OCI-M2 (cell line): ENCODE results near the gene NFIA.
"Not testable (repeated sequence)": the region's sequence is repeated elsewhere in the genome, so short reads cannot be mapped to it uniquely, and the experiment has no call there.

ENCODE experiments used
- DNase-seq: peaks from one replicate; lab custom pipeline; 2025; ENCODE audit not compliant: unreplicated experiment; lab: John Stamatoyannopoulos, UW

NFIA gene

DNA sequence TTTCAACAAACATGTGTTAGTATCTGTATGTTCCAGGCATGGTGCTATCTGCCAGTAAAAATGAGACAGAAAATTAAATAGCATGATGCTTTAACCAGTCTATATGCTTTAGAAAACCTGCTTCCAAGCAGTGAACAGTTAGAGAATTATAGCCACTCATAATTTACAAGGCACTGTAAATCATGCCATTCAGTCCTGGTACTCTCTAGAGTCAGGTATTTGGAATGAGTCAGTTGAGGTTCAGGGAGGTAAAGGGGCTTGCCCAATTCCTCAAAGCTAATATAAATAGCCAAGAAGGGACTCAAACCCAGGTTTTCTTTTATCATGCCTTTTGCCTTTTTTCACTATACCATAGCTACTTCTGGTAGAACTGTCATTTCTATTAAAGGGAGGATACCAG is 184.4 kb downstream of the NFIA start:
- no peak for DNase-seq

- no peak for DNase-seq
Observed at GRCh38 chr1:61268546-61269240, 186.3 kb downstream of the NFIA start.

DNA sequence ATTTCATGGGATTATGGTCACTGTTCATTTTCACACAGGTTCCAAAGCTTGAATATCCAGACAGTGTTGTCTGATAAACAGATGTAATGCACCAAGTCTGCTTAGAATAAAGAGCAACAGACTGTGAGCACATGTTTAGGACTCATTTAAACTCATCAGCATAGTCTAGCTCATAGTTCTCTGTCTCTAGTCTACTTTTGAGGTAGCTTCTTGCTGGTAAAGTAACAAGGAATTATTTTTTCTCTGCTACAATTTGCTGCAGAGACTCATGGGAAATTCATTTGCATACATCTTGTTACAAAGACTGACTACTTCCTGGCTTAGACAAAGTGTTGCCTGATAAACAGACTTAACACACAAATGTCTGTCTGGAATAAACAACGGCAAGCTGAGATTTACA is 187.2 kb downstream of the NFIA start:
- DNase-seq = no peak

DNA sequence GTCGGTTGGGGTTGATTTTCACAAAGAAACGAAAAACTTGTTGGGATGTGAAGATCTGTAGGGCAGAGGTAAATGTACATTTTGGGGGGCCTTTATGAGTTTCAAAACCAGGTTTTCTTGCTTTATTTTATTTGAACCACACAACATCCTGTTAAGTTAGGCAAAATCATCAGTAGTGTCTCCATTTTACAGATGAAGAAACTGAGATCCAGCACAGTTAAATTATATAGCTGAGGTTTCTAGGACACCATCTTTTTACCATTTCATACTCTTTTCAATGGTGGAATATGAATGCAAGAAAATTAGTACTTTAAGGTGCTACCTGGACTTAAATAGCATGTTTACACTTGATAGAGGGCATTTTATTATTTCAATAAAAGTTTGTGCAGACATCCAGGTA is 187.7 kb downstream of the NFIA start:
- no peak for DNase-seq

- DNase-seq = no peak
Observed at GRCh38 chr1:61270761-61271411, 188.5 kb downstream of the NFIA start.

GRCh38 chr1:61271412-61271789 is 189.0 kb downstream of the NFIA start:
- DNase-seq = peak; percentile 32

DNA sequence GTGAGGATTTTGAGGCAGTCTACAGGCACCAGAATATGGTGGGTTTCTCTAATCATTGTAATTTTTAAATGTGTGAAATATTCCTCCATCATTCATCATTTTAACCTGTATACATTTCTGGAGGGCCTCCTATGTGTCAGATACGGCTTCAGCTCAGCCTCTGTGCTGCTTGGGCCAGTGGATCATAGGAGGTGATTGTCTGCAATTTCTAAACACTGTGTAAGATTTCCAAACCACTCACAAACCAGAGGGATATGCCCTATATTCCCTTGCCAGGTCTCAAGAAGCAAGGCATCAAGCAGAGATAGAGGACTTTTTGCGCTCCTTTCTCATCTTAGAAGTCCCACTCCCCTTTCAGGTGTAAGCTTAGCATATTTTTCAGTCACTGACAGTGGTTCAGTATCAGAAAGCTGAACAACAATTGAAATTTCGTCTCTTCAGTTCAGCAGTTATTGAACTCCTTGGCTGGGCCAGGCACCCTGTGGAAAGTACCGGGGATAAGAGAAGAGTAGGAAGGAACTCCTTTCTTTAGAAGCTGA is 190.9 kb downstream of the NFIA start:
- no peak for DNase-seq

DNA sequence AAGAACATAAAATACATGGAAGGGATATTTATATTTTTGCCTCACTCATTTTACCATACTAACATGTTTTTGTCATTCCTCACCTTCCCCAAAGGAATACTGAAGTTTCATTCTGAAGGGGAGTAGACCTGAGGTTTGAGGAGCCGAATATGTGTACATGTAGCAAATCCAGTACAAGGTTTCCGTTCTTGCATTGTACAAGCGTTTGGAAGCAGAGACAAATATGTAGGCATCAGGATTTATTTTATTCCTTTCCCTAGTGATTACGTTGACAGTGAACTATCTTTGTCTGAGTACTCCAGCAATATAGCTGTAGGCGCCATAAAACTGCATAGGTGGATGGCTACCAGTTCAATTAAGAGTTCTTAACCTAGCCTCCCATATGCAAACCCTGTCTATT is 191.5 kb downstream of the NFIA start:
- no peak for DNase-seq

DNA sequence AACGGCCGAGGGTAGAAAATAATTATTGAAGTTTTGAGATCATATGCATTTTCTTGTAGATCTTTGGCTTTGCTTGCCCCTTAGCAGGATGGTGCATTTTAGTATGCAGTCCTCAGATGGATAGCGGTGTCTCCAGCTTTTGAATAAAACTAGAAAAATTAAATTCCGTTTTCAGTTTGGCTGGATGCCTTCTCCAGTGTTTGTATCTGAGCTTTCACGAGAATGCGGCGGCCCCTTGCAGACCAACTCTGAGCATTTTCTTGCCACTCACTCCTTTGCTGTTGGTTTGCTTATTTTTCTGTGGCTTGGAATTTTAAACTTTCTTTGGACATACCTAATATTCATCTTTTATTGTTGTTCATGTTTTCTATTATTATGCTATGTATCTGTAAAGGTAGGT is 192.6 kb downstream of the NFIA start:
- DNase-seq = no peak

GRCh38 chr1:61276246-61276645 is 193.9 kb downstream of the NFIA start:
- DNase-seq = no peak

DNA sequence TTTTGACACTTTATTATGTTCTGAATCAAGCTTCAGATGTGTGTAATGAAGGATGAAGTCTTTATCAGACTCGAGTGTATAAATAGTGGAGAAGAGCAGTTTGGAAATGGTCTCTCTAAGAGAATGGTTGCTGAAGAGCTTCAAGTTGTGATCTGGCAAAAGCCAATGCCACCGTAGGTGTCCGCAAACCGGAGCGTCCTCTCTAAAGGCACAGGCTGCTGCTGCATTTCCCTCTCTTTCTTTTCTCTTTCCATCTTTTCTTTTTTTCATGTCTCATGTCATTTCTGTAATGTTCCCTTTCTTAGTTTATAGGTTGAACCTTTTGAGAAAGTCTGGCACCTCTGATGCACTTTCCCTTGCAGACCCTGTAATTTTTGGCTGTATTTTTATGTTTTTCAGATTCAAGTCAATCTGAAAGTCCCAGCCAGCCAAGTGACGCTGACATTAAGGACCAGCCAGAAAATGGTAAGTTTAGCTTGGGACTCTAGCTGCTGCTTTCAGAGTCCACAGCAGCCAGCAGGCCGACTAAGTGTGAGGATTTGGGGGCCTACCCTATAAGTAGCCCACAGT is 194.8 kb downstream of the NFIA start:
- DNase-seq = no peak

DNA sequence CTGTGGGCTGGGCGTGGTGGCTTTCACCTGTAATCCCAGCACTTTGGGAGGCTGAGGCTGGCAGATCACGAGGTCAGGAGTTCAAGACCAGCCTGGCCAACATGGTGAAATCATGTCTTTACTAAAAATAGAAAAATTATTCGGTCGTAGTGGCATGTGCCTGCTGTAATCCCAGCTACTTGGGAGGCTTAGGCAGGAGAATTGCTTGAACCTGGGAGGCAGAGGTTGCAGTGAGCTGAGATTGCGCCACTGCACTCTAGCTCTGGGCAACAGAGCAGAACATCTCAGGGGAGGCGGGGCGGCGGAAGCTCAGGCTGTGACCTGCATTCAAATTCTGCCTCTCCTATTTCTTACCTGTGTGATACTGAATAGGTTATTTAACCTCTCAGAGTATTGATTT is 196.1 kb downstream of the NFIA start:
- DNase-seq = not testable (repeated sequence)

GRCh38 chr1:61278966-61279365 is 196.6 kb downstream of the NFIA start:
- no peak for DNase-seq

- DNase-seq = no peak
Observed at GRCh38 chr1:61279570-61279969, 197.2 kb downstream of the NFIA start.

GRCh38 chr1:61280452-61280851 is 198.1 kb downstream of the NFIA start:
- no peak for DNase-seq

GRCh38 chr1:61282387-61282786 is 200.0 kb downstream of the NFIA start:
- no peak for DNase-seq

- no peak for DNase-seq
Observed at GRCh38 chr1:61284248-61284854, 202.0 kb downstream of the NFIA start.

- no peak for DNase-seq
Observed at GRCh38 chr1:61284936-61285335, 202.6 kb downstream of the NFIA start.

- DNase-seq = no peak
Observed at GRCh38 chr1:61285371-61285885, 203.1 kb downstream of the NFIA start.

DNA sequence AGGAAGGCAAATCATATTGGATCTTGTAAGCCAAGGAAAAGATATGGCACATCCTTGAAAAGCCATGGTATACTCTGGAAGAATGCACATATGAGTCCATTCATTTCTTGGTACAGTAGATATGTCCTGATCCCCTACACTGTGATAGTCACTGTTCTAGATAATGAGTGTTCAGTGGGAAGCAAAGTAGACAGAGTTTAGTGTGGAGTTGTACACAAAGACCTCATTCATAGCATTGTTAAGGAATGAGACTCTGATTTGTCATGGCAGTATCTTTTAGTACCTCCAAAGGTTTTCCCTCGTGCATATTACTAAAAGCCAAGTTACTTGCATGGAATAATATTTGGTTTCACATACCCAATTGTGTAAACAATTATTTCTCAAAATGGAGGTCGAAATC is 204.7 kb downstream of the NFIA start:
- DNase-seq = no peak

- no peak for DNase-seq
Observed at GRCh38 chr1:61287734-61288133, 205.4 kb downstream of the NFIA start.
